Endothelial cell of umbilical vein (primary cell): Measurements from ENCODE around the gene HPX. TPM values are rescaled to one million over a fixed set of nuclear protein-coding genes. Genes with fewer than 3 reads are reported as not detected.

Source experiments
- BruUV-seq: library from RNA; stranded (reverse); fragments of 400-500 nt; replicated peaks from 2 replicates; lab custom pipeline; 2021; lab: Mats Ljungman, UMichigan
- CTCF ChIA-PET: fragments of 300-600, 350-600 bp; sonication (Branson Sonifier 250); formaldehyde crosslinking; loops from one replicate; lab custom pipeline; 2021; ENCODE audit warnings: antibody characterized with exemption, inconsistent platforms; lab: Charles Lee
- POLR2A ChIA-PET: fragments of 300-600, 350-600 bp; sonication (Branson Sonifier 250); formaldehyde crosslinking; loops from one replicate; lab custom pipeline; 2021; ENCODE audit warnings: antibody characterized with exemption, inconsistent platforms; lab: Charles Lee
- DNase-seq: peaks from one replicate; pipeline ENCODE4 v3.0.0-alpha.2; 2011; ENCODE audit warnings: low read depth, low spot score
- FAIRE-seq: peaks from 2 replicates; lab custom pipeline; 2011; peaks lifted over from hg19 to GRCh38; lab: Jason Lieb, UNC
- H2AFZ ChIP-seq: 2 replicates; pipeline ENCODE4 v1.6.0; 2012; ENCODE audit warnings: low read depth, low read length, control low read depth, inconsistent platforms
- H3K27ac ChIP-seq: 2 replicates; pipeline ENCODE4 v1.5.1; 2011; ENCODE audit warnings: low read depth, mild to moderate bottlenecking, control low read depth, low read length, moderate library complexity; ENCODE audit not compliant: insufficient read depth
- H3K27me3 ChIP-seq, 2 experiments: 2 replicates each; pipeline versions ENCODE4 v1.6.0 to v1.6.1; 2011; ENCODE audit warnings: low read length in 2 of 2, mixed read lengths in 1 of 2; ENCODE audit not compliant: control insufficient read depth in 2 of 2, insufficient read depth in 2 of 2
- H3K36me3 ChIP-seq, 2 experiments: 2 replicates in 1 of 2; 3 replicates in 1 of 2; pipeline ENCODE4 v1.5.1; 2011; ENCODE audit warnings: low read length in 2 of 2, mild to moderate bottlenecking in 1 of 2, moderate library complexity in 1 of 2; ENCODE audit not compliant: control insufficient read depth in 2 of 2, insufficient read depth in 2 of 2; ENCODE audit errors: extremely low read depth in 1 of 2
- H3K4me1 ChIP-seq: 3 replicates; pipeline ENCODE4 v1.5.1; 2011; ENCODE audit warnings: mild to moderate bottlenecking, low read length; ENCODE audit not compliant: control insufficient read depth, insufficient read depth; ENCODE audit errors: extremely low read depth
- H3K4me2 ChIP-seq: 2 replicates; pipeline ENCODE4 v1.6.1; 2011; ENCODE audit warnings: low read length, control low read depth, mixed read lengths; ENCODE audit not compliant: insufficient read depth
- H3K4me3 ChIP-seq, 3 experiments: fragments of 200-600 bp in 1 of 3; sonication (generic), shearing (Covaris generic) in 1 of 3; replicated peaks in 1 of 3; 2 replicates each; pipeline ENCODE4 v1.5.1; 2011 to 2016; ENCODE audit warnings: control low read depth in 3 of 3, low read length in 3 of 3, mild to moderate bottlenecking in 2 of 3, inconsistent platforms in 1 of 3, low read depth in 1 of 3, moderate library complexity in 1 of 3; ENCODE audit not compliant: insufficient read depth in 1 of 3
- H3K79me2 ChIP-seq: 2 replicates; pipeline ENCODE4 v1.6.0; 2012; ENCODE audit warnings: low read length, inconsistent platforms; ENCODE audit not compliant: control insufficient read depth, insufficient read depth
- H3K9ac ChIP-seq: replicated peaks from 2 replicates; pipeline ENCODE3; 2011; ENCODE audit warnings: low read length, control low read depth; ENCODE audit not compliant: insufficient read depth; ENCODE audit errors: extremely low read depth
- H3K9me1 ChIP-seq: replicated peaks from 3 replicates; pipeline ENCODE4 v1.6.0; 2011; ENCODE audit warnings: mild to moderate bottlenecking, low read length; ENCODE audit not compliant: control insufficient read depth, insufficient read depth; ENCODE audit errors: extremely low read depth
- H3K9me3 ChIP-seq: replicated peaks from 2 replicates; pipeline ENCODE4 v1.5.1; 2012; ENCODE audit warnings: low read length, inconsistent platforms; ENCODE audit not compliant: control insufficient read depth, insufficient read depth
- H4K20me1 ChIP-seq: replicated peaks from 2 replicates; pipeline ENCODE3; 2011; ENCODE audit warnings: mild to moderate bottlenecking, low read length; ENCODE audit not compliant: control insufficient read depth, insufficient read depth; ENCODE audit errors: extremely low read depth
- EZH2 ChIP-seq: IDR thresholded peaks from 2 replicates; pipeline ENCODE4 v1.6.1; 2012; ENCODE audit warnings: borderline replicate concordance, low read depth, mild to moderate bottlenecking, moderate library complexity, low read length, inconsistent platforms; ENCODE audit not compliant: severe bottlenecking
- FOS ChIP-seq: IDR thresholded peaks from 2 replicates; pipeline ENCODE4 v1.6.1; 2011; ENCODE audit warnings: mild to moderate bottlenecking, low read length, moderate library complexity, borderline replicate concordance; ENCODE audit not compliant: insufficient read depth
- GATA2 ChIP-seq: IDR thresholded peaks from 2 replicates; pipeline ENCODE4 v1.7.0; 2011; ENCODE audit warnings: low read depth, mild to moderate bottlenecking, moderate library complexity, mixed read lengths, low read length; ENCODE audit not compliant: insufficient read length, insufficient read depth
- JUN ChIP-seq: IDR thresholded peaks from 2 replicates; pipeline ENCODE4 v1.6.1; 2011; ENCODE audit warnings: borderline replicate concordance, low read depth; ENCODE audit not compliant: insufficient read length, insufficient read depth
- MYC ChIP-seq: IDR thresholded peaks from one replicate; pipeline ENCODE4 v1.6.1; 2011; ENCODE audit warnings: mild to moderate bottlenecking, low read depth, low read length
- POLR2A ChIP-seq: IDR thresholded peaks from 2 replicates; pipeline ENCODE4 v1.6.1; 2012; ENCODE audit warnings: low read depth, mild to moderate bottlenecking, control low read depth, low read length
- POLR2AphosphoS5 ChIP-seq: IDR thresholded peaks from 2 replicates; pipeline ENCODE4 v1.6.1; 2012; ENCODE audit warnings: low read depth, mild to moderate bottlenecking, control low read depth, low read length, moderate library complexity; ENCODE audit not compliant: insufficient read depth
- dilution Hi-C: fragments of 300-500 bp; cut with MboI; formaldehyde crosslinking; loops from one replicate; pipeline ENCODE4 v1.15.0; 2019; ENCODE audit warnings: low sequenced_read_pairs; ENCODE audit not compliant: extremely low pct_ligation_motif_present
- intact Hi-C: fragments of 100-400 bp; cut with micrococcal nuclease; formaldehyde crosslinking; loops from one replicate; pipeline ENCODE4 v1.10.0; 2022
- polyA plus RNA-seq, 4 experiments: library from polyadenylated mRNA; depleted of rRNA in 3 of 4; stranded (reverse) in 3 of 4; unstranded in 1 of 4; fragments of >200 nt; gene quantifications; 2 replicates each; pipeline versions ENCODE4 v1.2.1 to v1.2.3, GENCODE V29; 2011 to 2012; ENCODE audit warnings: missing spikeins in 1 of 4
- total RNA-seq: library from RNA; stranded (reverse); gene quantifications from 2 replicates; pipeline ENCODE4 v1.2.3, GENCODE V29; 2021
- TF ChIP-seq, protein P1 (sequence below): IDR thresholded peaks from 2 replicates; pipeline ENCODE4 v1.6.1; 2011; ENCODE audit not compliant: insufficient read depth, insufficient read length
- TF ChIP-seq, protein P2 (sequence below), 2 donors: IDR thresholded peaks; 1 replicate in 1 of 2; 2 replicates in 1 of 2; pipeline ENCODE4 v1.5.1; 2011; ENCODE audit warnings: low read length in 2 of 2, mild to moderate bottlenecking in 2 of 2, moderate library complexity in 2 of 2, control low read depth in 1 of 2, inconsistent platforms in 1 of 2, low read depth in 1 of 2; ENCODE audit not compliant: insufficient read depth in 1 of 2; ENCODE audit errors: extremely low read depth in 1 of 2

Gene HPX
- total and polyA plus RNA-seq, 2 donors (not counting 3 experiments of a cell fraction or from before 2014, with no cell fraction given): 1.3 to 1.5 TPM

DNA sequence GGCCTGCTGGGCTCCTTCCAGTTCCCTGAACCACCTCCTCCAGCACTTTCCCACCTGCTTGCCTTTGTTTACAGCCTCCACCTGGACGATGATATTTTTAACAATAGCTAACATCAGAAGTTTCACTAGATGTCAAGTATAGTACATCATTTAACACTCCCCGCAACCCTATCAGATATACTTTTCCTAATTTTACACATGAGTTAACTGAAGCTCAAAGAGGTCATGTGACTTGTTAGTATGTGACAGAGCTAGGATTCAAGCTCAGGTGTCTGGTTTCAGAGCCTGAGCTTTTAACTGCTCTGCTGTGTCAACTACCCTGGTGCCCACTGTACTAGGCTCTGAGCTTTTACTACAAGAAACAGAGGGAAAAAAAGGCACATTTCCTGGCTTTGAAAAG, 14.3 kb upstream of the HPX start:
- Histone ChIP-seq H3K27ac (no peak overlapping the region), H3K9ac (no peak overlapping the region), H3K4me3 (no peak overlapping the region), H3K27me3 (no peaks in the 10 kb centered on the region), H3K4me2 (no peak overlapping the region), H3K79me2 (no peaks in the 10 kb centered on the region), H2AFZ (no peak overlapping the region), H3K9me3 (no peaks in the 10 kb centered on the region), H3K36me3 (peaks cover 3 to 46% of the 10 kb centered on the region in 2 experiments), H3K4me1 (no peaks in the 10 kb centered on the region), H4K20me1 (no peaks in the 10 kb centered on the region), H3K9me1 (no peaks in the 10 kb centered on the region)
- DNase-seq (no peak), FAIRE-seq (no peak)
- ChIA-PET CTCF (interaction anchor here (1.0 to 3.7 kb wide), 5 partner anchors 11 to 76 kb away, joined by 3 to 23 read pairs (median 16); partner anchors contain the start of gene HPX), POLR2A (no interaction called here)
- no TSS peak for BruUV-seq
- intact Hi-C loops: no loop called here
- dilution Hi-C loops: no loop called here
- TF ChIP-seq, protein P1, sequence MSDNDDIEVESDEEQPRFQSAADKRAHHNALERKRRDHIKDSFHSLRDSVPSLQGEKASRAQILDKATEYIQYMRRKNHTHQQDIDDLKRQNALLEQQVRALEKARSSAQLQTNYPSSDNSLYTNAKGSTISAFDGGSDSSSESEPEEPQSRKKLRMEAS: no peak
- TF ChIP-seq EZH2 (no peak), MYC (no peak), FOS (no peak), GATA2 (no peak), POLR2A (no peak), POLR2AphosphoS5 (no peak), JUN (no peak)
- TF ChIP-seq, protein P2, sequence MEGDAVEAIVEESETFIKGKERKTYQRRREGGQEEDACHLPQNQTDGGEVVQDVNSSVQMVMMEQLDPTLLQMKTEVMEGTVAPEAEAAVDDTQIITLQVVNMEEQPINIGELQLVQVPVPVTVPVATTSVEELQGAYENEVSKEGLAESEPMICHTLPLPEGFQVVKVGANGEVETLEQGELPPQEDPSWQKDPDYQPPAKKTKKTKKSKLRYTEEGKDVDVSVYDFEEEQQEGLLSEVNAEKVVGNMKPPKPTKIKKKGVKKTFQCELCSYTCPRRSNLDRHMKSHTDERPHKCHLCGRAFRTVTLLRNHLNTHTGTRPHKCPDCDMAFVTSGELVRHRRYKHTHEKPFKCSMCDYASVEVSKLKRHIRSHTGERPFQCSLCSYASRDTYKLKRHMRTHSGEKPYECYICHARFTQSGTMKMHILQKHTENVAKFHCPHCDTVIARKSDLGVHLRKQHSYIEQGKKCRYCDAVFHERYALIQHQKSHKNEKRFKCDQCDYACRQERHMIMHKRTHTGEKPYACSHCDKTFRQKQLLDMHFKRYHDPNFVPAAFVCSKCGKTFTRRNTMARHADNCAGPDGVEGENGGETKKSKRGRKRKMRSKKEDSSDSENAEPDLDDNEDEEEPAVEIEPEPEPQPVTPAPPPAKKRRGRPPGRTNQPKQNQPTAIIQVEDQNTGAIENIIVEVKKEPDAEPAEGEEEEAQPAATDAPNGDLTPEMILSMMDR (IDR thresholded peaks at IDR 0.05; ENCODE audit: extremely low read depth in 1 of 2, insufficient read depth in 1 of 2, low read depth in 1 of 2, low read length in 2 of 2): no peak
